HCT116 (cell line): ENCODE data around the gene NDUFAB1.

ENCODE experiments used
- EZH2 ChIP-seq: fragments of 200-600 bp; sonication (generic); IDR thresholded peaks from 2 replicates; pipeline ENCODE4 v1.6.1; 2017; ENCODE audit warnings: antibody characterized with exemption, mixed run types
- POLR2A ChIP-seq: IDR thresholded peaks from 2 replicates; pipeline ENCODE4 v1.7.0; 2011; ENCODE audit warnings: borderline replicate concordance; ENCODE audit not compliant: insufficient read depth, insufficient read length; ENCODE audit errors: extremely low read depth
- POLR2AphosphoS5 ChIP-seq: IDR thresholded peaks from 2 replicates; pipeline ENCODE4 v1.6.1; 2011; ENCODE audit warnings: mild to moderate bottlenecking, low read depth, low read length, moderate library complexity
- SIN3A ChIP-seq: IDR thresholded peaks from 2 replicates; pipeline ENCODE4 v1.6.1; 2012; ENCODE audit warnings: low read depth
- ZNF274 ChIP-seq: fragments of 200-500 bp; sonication (Bioruptor generic); IDR thresholded peaks from 2 replicates; pipeline ENCODE4 v1.6.1; 2014; ENCODE audit warnings: mild to moderate bottlenecking, low read depth, low read length, inconsistent platforms
- TF ChIP-seq, protein P1 (sequence below), 3 experiments: fragments of 200-600 bp in 1 of 3; sonication (generic) in 1 of 3; IDR thresholded peaks in 2 of 3; conservative IDR thresholded peaks in 1 of 3; 2 replicates each; pipeline ENCODE4 v1.5.1; 2012 to 2017; ENCODE audit warnings: low read depth in 2 of 3, low read length in 2 of 3, antibody characterized with exemption in 1 of 3, borderline replicate concordance in 1 of 3, control low read depth in 1 of 3, mild to moderate bottlenecking in 1 of 3, mixed read lengths in 1 of 3, mixed run types in 1 of 3, moderate library complexity in 1 of 3; ENCODE audit not compliant: insufficient read depth in 1 of 3

DNA sequence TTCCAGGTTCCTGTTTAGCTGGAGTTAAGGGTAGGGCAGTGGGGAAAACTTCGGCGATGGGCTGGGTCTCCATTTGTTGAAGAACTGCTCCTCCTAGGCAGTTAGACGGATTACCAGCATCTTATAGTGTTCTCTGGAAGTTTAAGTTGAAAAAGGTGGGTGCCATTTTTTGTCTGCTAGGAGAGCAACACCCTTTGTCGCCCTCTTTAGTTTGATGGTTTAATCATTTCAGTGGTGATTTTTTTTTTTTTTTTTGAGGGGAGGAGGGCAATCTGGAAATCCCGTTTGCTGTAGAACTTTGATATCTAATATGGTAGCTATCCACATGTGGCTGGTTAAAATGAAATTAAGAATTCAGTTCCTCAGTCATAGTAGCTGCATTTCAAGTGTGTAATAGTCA lies 34.5 kb downstream of the NDUFAB1 start:
- TF ChIP-seq POLR2AphosphoS5 (no peak), POLR2A (no peak), EZH2 (no peak), SIN3A (no peak), ZNF274 (no peak)
- TF ChIP-seq, protein P1, sequence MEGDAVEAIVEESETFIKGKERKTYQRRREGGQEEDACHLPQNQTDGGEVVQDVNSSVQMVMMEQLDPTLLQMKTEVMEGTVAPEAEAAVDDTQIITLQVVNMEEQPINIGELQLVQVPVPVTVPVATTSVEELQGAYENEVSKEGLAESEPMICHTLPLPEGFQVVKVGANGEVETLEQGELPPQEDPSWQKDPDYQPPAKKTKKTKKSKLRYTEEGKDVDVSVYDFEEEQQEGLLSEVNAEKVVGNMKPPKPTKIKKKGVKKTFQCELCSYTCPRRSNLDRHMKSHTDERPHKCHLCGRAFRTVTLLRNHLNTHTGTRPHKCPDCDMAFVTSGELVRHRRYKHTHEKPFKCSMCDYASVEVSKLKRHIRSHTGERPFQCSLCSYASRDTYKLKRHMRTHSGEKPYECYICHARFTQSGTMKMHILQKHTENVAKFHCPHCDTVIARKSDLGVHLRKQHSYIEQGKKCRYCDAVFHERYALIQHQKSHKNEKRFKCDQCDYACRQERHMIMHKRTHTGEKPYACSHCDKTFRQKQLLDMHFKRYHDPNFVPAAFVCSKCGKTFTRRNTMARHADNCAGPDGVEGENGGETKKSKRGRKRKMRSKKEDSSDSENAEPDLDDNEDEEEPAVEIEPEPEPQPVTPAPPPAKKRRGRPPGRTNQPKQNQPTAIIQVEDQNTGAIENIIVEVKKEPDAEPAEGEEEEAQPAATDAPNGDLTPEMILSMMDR (IDR thresholded peaks at IDR 0.05 in 2 of 3, conservative IDR thresholded peaks at IDR 0.05 in 1 of 3; ENCODE audit: borderline replicate concordance in 1 of 3, insufficient read depth in 1 of 3, low read depth in 2 of 3, low read length in 2 of 3): no peak
